NCI-H1694 treated with DMSO at 0.1 percent for 48 hours (cell line): ENCODE results near the gene SLC23A2.
A peak's percentile ranks its signal among the peaks of the same experiment; 100 is the strongest.
"Not testable (repeated sequence)": the region's sequence is repeated elsewhere in the genome, so short reads cannot be mapped to it uniquely, and the experiment has no call there.

ENCODE experiments used
- DNase-seq: peaks from one replicate; lab custom pipeline; 2025; lab: John Stamatoyannopoulos, UW

The SLC23A2 gene

GRCh38 chr20:5001174-5002076 is at the start of gene SLC23A2:
TSS of gene SLC23A2 (minus strand) at chr20:5001510. CDS start at chr20:4932562, 68,948 bp downstream.
- peak; percentile 5 for DNase-seq

- DNase-seq = no peak
Observed at GRCh38 chr20:5046656-5047339, 45.5 kb upstream of the SLC23A2 start.

- no peak for DNase-seq
Observed at GRCh38 chr20:5045906-5046305, 44.6 kb upstream of the SLC23A2 start.

- no peak for DNase-seq
Observed at GRCh38 chr20:5044075-5044620, 42.8 kb upstream of the SLC23A2 start.

- DNase-seq = no peak
Observed at GRCh38 chr20:5041433-5041832, 40.1 kb upstream of the SLC23A2 start.

- no peak for DNase-seq
Observed at GRCh38 chr20:5040345-5040744, 39.0 kb upstream of the SLC23A2 start.

GRCh38 chr20:5039889-5040288 is 38.6 kb upstream of the SLC23A2 start:
- no peak for DNase-seq

- DNase-seq = no peak
Observed at GRCh38 chr20:5039255-5039657, 37.9 kb upstream of the SLC23A2 start.

GRCh38 chr20:5036828-5037227 is 35.5 kb upstream of the SLC23A2 start:
- DNase-seq = no peak

- not testable (repeated sequence) for DNase-seq
Observed at GRCh38 chr20:5035518-5035917, 34.2 kb upstream of the SLC23A2 start.

GRCh38 chr20:5033566-5033965 is 32.3 kb upstream of the SLC23A2 start:
- no peak for DNase-seq

- DNase-seq = not testable (repeated sequence)
Observed at GRCh38 chr20:5031701-5032100, 30.4 kb upstream of the SLC23A2 start.

- no peak for DNase-seq
Observed at GRCh38 chr20:5031206-5031557, 29.9 kb upstream of the SLC23A2 start.

GRCh38 chr20:5030348-5031205 is 29.3 kb upstream of the SLC23A2 start:
- DNase-seq = no peak

GRCh38 chr20:5028258-5029059 is 27.1 kb upstream of the SLC23A2 start:
- not testable (repeated sequence) for DNase-seq

- no peak for DNase-seq
Observed at GRCh38 chr20:5024982-5025381, 23.7 kb upstream of the SLC23A2 start.

- no peak for DNase-seq
Observed at GRCh38 chr20:5024103-5024502, 22.8 kb upstream of the SLC23A2 start.

GRCh38 chr20:5023171-5023570 is 21.9 kb upstream of the SLC23A2 start:
- DNase-seq = not testable (repeated sequence)

- DNase-seq = no peak
Observed at GRCh38 chr20:5020760-5021159, 19.4 kb upstream of the SLC23A2 start.

GRCh38 chr20:5013682-5014447 is 12.6 kb upstream of the SLC23A2 start:
- DNase-seq = no peak
